Coronary artery (tissue), 2 donors: ENCODE measurements around the gene EFNA5.

ENCODE experiments used
- DNase-seq: peaks from one replicate; pipeline ENCODE4 v3.0.0-alpha.2; 2017; ENCODE audit warnings: low spot score
- H3K27ac ChIP-seq, 2 donors: fragments of 200-600 bp; sonication (generic); one replicate each; pipeline ENCODE4 v1.5.1; 2016 to 2019
- H3K4me3 ChIP-seq: fragments of 200-600 bp; sonication (generic); 2 replicates; pipeline ENCODE4 v1.5.1; 2016; ENCODE audit warnings: mild to moderate bottlenecking, moderate library complexity
- TF ChIP-seq, protein P1 (sequence below): fragments of 200-600 bp; sonication (generic); IDR thresholded peaks from one replicate; pipeline ENCODE4 v1.5.1; 2019; ENCODE audit warnings: antibody characterized with exemption

The EFNA5 gene

DNA sequence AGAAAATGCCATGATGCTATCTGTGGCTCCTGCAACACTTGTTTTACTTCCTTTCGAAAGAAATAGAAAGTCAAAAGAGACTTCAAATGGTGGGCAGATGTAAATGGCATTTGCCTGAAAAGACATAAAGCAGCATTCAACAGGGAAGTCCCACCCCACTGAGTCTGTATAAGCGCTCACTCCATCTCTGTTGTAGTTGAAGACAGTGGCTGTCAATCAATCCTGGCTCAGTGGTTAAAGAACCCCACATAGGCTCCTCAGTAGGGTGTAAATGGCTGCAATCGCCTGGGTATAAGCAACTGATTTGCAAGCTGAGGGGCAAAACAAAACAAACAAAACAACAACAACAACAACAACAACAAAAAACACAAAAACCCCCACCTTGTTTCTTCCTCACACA, 158.7 kb downstream of the EFNA5 start:
- Histone ChIP-seq H3K27ac (no peak overlapping the region), H3K4me3 (no peak overlapping the region)
- TF ChIP-seq, protein P1, sequence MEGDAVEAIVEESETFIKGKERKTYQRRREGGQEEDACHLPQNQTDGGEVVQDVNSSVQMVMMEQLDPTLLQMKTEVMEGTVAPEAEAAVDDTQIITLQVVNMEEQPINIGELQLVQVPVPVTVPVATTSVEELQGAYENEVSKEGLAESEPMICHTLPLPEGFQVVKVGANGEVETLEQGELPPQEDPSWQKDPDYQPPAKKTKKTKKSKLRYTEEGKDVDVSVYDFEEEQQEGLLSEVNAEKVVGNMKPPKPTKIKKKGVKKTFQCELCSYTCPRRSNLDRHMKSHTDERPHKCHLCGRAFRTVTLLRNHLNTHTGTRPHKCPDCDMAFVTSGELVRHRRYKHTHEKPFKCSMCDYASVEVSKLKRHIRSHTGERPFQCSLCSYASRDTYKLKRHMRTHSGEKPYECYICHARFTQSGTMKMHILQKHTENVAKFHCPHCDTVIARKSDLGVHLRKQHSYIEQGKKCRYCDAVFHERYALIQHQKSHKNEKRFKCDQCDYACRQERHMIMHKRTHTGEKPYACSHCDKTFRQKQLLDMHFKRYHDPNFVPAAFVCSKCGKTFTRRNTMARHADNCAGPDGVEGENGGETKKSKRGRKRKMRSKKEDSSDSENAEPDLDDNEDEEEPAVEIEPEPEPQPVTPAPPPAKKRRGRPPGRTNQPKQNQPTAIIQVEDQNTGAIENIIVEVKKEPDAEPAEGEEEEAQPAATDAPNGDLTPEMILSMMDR, result no peak
- DNase-seq, result no peak

DNA sequence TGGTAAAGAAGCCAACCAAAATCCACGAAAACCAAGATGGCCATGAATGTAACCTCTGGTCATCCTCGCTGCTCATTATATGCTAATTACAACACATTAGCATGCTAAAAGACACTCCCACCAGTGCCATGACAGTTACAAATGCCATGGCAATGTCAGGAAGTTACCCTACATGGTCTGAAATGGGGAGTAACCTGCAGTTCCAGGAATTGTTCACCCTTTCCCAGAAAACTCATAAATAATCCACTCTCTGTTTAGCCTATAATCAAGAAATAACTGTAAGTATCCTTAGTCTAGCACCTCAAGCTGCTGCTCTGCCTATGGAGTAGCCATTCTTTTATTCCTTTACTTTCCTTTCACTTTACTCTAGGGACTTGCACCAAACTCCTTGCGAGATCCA, 160.6 kb downstream of the EFNA5 start:
- H3K27ac ChIP-seq, result no peak overlapping the region
- DNase-seq, result no peak
- TF ChIP-seq, protein P1, result no peak
- no peak overlapping the region for H3K4me3 ChIP-seq

DNA sequence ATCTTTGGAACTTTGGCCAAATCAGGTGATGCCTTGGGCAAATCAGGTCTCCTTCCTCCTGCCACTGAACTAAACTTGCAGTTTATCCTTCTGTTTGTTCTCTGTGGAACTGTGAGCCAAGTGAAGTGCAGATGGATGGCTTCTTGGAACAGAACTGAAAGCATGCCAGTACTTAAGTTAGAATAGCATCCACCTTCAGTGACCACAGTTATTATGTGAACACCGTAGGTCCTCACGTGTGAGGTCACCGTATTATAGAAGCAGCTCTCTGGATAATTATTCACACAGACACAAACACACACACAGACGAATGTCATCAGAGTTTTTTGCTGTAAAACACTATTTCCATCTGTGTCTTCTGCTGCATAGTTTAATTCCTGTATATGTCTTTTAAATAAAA, 162.6 kb downstream of the EFNA5 start:
- no peak overlapping the region for H3K27ac ChIP-seq
- H3K4me3 ChIP-seq, result no peak overlapping the region
- TF ChIP-seq, protein P1, result no peak

DNA sequence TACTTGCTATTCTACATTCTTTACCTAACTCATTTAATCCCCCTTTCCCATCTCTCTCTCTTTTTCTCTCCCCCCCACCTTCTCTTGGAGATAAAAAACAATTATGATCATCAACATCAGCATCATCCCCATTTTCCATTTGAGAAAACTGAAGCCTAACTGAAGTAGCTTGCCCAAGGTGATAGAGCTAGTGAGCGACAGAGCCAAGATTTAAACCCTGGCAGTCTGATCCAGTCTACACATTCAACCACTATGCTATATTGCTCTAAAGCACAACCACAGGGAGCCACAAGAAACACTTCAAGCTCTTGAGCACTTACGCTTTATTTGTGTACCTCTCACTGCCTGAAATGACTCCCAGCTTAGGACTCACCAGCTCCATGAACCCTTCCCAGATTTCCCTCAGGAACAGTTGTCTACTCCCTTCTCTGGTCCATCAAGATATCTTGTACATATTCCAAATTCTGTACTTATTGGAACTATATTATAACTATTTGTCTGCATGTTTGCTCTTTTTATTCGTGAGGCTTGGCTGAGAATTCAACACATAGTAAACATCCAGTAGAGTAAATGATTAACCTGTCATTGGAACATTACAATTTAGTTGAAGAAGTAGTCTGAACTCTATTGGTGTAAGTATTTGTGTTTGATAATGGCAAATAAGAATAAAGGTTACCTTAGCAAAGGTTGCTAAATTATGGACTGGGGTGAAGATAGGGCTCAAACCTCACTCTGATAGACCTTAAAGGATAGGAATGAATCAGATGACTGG, 164.8 kb downstream of the EFNA5 start:
- Histone ChIP-seq H3K27ac (no peak overlapping the region), H3K4me3 (no peak overlapping the region)
- no peak for DNase-seq
- TF ChIP-seq, protein P1, result no peak

More for the DNA sequence above, 162.6 kb downstream of the EFNA5 start:
- DNase-seq, result no peak

DNA sequence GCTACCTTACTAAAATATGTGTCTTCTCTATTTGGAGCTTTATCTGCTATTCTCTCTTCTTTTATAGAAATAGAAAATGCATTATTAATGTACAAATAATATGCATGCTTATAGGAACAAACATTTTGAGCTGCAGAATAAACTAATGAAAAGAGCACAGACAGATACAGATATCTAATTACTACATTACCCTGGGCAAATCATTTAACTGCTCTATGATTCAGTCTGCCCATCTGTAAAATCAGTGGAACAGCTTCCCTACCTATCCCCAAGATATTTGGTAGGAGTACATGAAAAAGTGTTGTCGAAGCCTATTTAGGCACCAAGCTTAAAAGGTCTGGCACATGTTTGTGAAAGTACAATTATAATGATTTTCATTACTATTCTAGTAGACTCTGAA, 166.3 kb downstream of the EFNA5 start:
- Histone ChIP-seq H3K4me3 (no peak overlapping the region), H3K27ac (no peak overlapping the region)
- TF ChIP-seq, protein P1, result no peak
- no peak for DNase-seq

- no peak for DNase-seq
- Histone ChIP-seq H3K27ac (no peak overlapping the region), H3K4me3 (no peak overlapping the region)
- TF ChIP-seq, protein P1, result no peak
These were observed 168.1 kb downstream of the EFNA5 start for GRCh38 chr5:107502676-107503060.

DNA sequence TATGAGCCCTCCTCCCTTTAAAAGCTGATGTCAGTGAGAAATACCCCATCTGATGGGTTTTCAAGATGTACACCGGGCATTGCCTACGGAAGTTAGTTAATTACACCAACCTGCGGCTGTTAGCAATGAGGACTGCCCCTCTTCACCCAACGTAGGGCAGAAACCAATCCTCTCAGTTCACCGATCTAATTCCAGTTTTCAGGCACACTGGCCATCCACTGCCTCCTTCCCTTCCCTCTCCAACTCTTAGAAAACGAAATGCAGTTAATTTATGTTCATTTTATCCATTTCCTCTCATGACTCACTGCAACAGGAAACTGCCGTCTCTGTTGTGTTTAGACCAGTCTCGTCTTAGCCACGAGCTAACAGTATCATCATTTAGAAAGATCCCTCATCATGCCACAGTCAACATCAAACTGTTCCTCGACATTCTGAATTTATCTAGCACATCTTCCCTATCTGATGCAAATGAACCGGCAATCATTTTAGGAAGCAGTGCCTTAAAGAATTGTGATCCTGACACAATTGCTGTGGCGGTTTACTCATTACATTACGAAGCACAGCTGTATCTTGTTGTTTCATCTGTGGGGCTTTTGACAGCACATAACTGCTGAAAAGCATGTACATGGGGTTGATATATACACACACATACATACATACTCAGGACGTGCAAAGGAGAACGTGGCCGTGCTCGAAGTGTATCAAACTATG, 168.6 kb downstream of the EFNA5 start:
- no peak for DNase-seq
- TF ChIP-seq, protein P1, result no peak
- H3K27ac ChIP-seq, result no peak overlapping the region
- H3K4me3 ChIP-seq, result no peak overlapping the region
